ENCODE results near the gene SNCAIP.

SNCAIP gene

GRCh38 chr5:122327110-122327509, 15.1 kb downstream of the SNCAIP start:
- no peak for DNase-seq (ENCODE audit: low read depth)
- no peak overlapping the region for H3K4me3 ChIP-seq (ENCODE audit: low read depth, low read length)
- TF ChIP-seq POLR2A (IDR thresholded peaks at IDR 0.05; ENCODE audit: extremely low read depth, insufficient read length) = no peak
- no peak for TF ChIP-seq CTCF (IDR thresholded peaks at IDR 0.05; ENCODE audit: low read depth, low read length)
- TF ChIP-seq MYC (IDR thresholded peaks at IDR 0.05; ENCODE audit: low read depth, low read length) = no peak
- TF ChIP-seq MAX (IDR thresholded peaks at IDR 0.05; ENCODE audit: low read depth, low read length) = no peak

- TF ChIP-seq CTCF (IDR thresholded peaks at IDR 0.05; ENCODE audit: low read depth, low read length) (no peak), MYC (IDR thresholded peaks at IDR 0.05; ENCODE audit: low read depth, low read length) (no peak), POLR2A (IDR thresholded peaks at IDR 0.05; ENCODE audit: extremely low read depth, insufficient read length) (no peak), MAX (IDR thresholded peaks at IDR 0.05; ENCODE audit: low read depth, low read length) (no peak)
- no peak overlapping the region for H3K4me3 ChIP-seq (ENCODE audit: low read depth, low read length)
- no peak for DNase-seq (ENCODE audit: low read depth)
Measured at GRCh38 chr5:122330881-122331280, 18.8 kb downstream of the SNCAIP start.

GRCh38 chr5:122332599-122333555, 20.8 kb downstream of the SNCAIP start:
- DNase-seq (ENCODE audit: low read depth) = no peak
- H3K4me3 ChIP-seq (ENCODE audit: low read depth, low read length) = no peak overlapping the region
- TF ChIP-seq MAX (IDR thresholded peaks at IDR 0.05; ENCODE audit: low read depth, low read length) = no peak

GRCh38 chr5:122333564-122333963, 21.5 kb downstream of the SNCAIP start:
- TF ChIP-seq POLR2A (IDR thresholded peaks at IDR 0.05; ENCODE audit: extremely low read depth, insufficient read length) = no peak
- no peak for TF ChIP-seq MYC (IDR thresholded peaks at IDR 0.05; ENCODE audit: low read depth, low read length)
- no peak for TF ChIP-seq CTCF (IDR thresholded peaks at IDR 0.05; ENCODE audit: low read depth, low read length)
- no peak for TF ChIP-seq MAX (IDR thresholded peaks at IDR 0.05; ENCODE audit: low read depth, low read length)
- DNase-seq (ENCODE audit: low read depth) = no peak
- no peak overlapping the region for H3K4me3 ChIP-seq (ENCODE audit: low read depth, low read length)

GRCh38 chr5:122339591-122339990, 27.6 kb downstream of the SNCAIP start:
- no peak for TF ChIP-seq MAX (IDR thresholded peaks at IDR 0.05; ENCODE audit: low read depth, low read length)
- TF ChIP-seq MYC (IDR thresholded peaks at IDR 0.05; ENCODE audit: low read depth, low read length) = no peak
- TF ChIP-seq POLR2A (IDR thresholded peaks at IDR 0.05; ENCODE audit: extremely low read depth, insufficient read length) = no peak
- TF ChIP-seq CTCF (IDR thresholded peaks at IDR 0.05; ENCODE audit: low read depth, low read length) = no peak
- DNase-seq (ENCODE audit: low read depth) = no peak
- H3K4me3 ChIP-seq (ENCODE audit: low read depth, low read length) = no peak overlapping the region

- no peak overlapping the region for H3K4me3 ChIP-seq (ENCODE audit: low read depth, low read length)
- no peak for DNase-seq (ENCODE audit: low read depth)
- no peak for TF ChIP-seq MYC (IDR thresholded peaks at IDR 0.05; ENCODE audit: low read depth, low read length)
- TF ChIP-seq CTCF (IDR thresholded peaks at IDR 0.05; ENCODE audit: low read depth, low read length) = no peak
- no peak for TF ChIP-seq POLR2A (IDR thresholded peaks at IDR 0.05; ENCODE audit: extremely low read depth, insufficient read length)
- TF ChIP-seq MAX (IDR thresholded peaks at IDR 0.05; ENCODE audit: low read depth, low read length) = no peak
Measured at GRCh38 chr5:122341087-122341486, 29.1 kb downstream of the SNCAIP start.
